Activated CD8-positive, alpha-beta T cell treated with anti-CD3 and anti-CD28 coated beads for 36 hours (primary cell): ENCODE measurements around the gene PLEKHG3. TPM values are rescaled to one million over a fixed set of nuclear protein-coding genes. Genes with fewer than 3 reads are reported as not detected.

ENCODE experiments used
- ATAC-seq: fragments of 200-7000 bp; cut with Tn5 transposase; one replicate; pipeline ENCODE4 v1.10.0; 2021; ENCODE audit warnings: mild to moderate bottlenecking, moderate library complexity
- CTCF ChIA-PET: fragments of 350-600 bp; sonication (Branson Sonifier 250); formaldehyde crosslinking; loops from one replicate; lab custom pipeline; 2021; ENCODE audit warnings: antibody characterized with exemption; lab: Charles Lee
- POLR2A ChIA-PET: fragments of 350-600 bp; sonication (Branson Sonifier 250); formaldehyde crosslinking; loops from one replicate; lab custom pipeline; 2021; ENCODE audit warnings: antibody characterized with exemption; lab: Charles Lee
- DNase-seq: peaks from one replicate; pipeline ENCODE4 v3.0.0-alpha.2; 2020
- H3K27ac Mint-ChIP-seq: one replicate; pipeline ENCODE4 v1.8.0; 2021; ENCODE audit warnings: mild to moderate bottlenecking, mixed read lengths
- H3K27me3 Mint-ChIP-seq: one replicate; pipeline ENCODE4 v1.8.0; 2021; ENCODE audit warnings: mixed read lengths
- H3K36me3 Mint-ChIP-seq: one replicate; pipeline ENCODE4 v1.8.0; 2021; ENCODE audit warnings: low read depth, mixed read lengths
- H3K4me1 Mint-ChIP-seq: one replicate; pipeline ENCODE4 v1.8.0; 2021; ENCODE audit warnings: low read depth, mixed read lengths
- H3K4me3 Mint-ChIP-seq: one replicate; pipeline ENCODE4 v1.8.0; 2021; ENCODE audit warnings: mild to moderate bottlenecking, moderate library complexity, mixed read lengths
- H3K9me3 Mint-ChIP-seq: one replicate; pipeline ENCODE4 v1.8.0; 2021; ENCODE audit warnings: mixed read lengths
- intact Hi-C: fragments of 100-400 bp; cut with micrococcal nuclease; formaldehyde crosslinking; loops from one replicate; pipeline ENCODE4 v1.10.0; 2022
- total RNA-seq, 2 experiments: library from RNA; stranded (reverse); gene quantifications; one replicate each; pipeline ENCODE4 v1.2.3, GENCODE V29; 2021
- TF ChIP-seq, protein P1 (sequence below): fragments of 200-600 bp; IDR thresholded peaks from one replicate; pipeline ENCODE4 v1.8.0; 2022; ENCODE audit warnings: antibody characterized with exemption, mild to moderate bottlenecking

PLEKHG3 gene
- total RNA-seq, 2 experiments from 2014 or later: 2.7 to 2.8 TPM

DNA sequence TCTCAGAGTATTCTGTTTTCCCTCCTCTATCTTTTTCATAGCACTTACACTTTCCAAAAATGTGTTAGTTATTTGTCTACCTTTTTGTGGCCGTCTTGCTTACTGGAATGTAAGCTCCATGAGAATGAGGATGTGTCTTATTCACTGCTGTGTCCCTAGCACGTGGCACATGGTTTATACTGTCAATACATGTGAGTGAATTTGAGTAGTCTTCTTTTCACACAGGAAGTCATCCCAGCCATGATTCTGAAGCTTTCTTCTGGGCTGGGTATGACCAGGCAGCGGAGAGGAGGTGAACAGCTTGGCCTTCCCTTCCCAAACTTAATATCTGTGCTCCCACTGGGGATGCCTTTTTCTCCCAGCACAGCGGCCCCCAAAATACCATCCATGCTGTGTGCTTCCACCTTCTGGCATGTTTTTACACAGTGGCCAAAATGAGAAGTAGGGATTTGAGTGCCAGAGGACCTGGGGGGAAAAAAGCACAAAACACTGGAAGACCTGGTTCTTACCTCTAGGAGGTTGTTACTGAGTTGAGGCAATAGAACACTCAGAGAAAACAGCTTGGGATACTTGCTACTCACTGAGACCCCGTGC, 10.3 kb downstream of the PLEKHG3 start:
- H3K27ac Mint-ChIP-seq: no peak overlapping the region
- DNase-seq: no peak
- peaks cover 8% of the 10 kb centered on the region for H3K27me3 Mint-ChIP-seq
- CTCF ChIA-PET: no interaction called here
- H3K4me3 Mint-ChIP-seq: no peak overlapping the region
- no peaks in the 10 kb centered on the region for H3K36me3 Mint-ChIP-seq
- ATAC-seq: no peak
- TF ChIP-seq, protein P1, sequence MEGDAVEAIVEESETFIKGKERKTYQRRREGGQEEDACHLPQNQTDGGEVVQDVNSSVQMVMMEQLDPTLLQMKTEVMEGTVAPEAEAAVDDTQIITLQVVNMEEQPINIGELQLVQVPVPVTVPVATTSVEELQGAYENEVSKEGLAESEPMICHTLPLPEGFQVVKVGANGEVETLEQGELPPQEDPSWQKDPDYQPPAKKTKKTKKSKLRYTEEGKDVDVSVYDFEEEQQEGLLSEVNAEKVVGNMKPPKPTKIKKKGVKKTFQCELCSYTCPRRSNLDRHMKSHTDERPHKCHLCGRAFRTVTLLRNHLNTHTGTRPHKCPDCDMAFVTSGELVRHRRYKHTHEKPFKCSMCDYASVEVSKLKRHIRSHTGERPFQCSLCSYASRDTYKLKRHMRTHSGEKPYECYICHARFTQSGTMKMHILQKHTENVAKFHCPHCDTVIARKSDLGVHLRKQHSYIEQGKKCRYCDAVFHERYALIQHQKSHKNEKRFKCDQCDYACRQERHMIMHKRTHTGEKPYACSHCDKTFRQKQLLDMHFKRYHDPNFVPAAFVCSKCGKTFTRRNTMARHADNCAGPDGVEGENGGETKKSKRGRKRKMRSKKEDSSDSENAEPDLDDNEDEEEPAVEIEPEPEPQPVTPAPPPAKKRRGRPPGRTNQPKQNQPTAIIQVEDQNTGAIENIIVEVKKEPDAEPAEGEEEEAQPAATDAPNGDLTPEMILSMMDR: no peak
- intact Hi-C loops: no loop called here
- peaks cover 2% of the 10 kb centered on the region for H3K4me1 Mint-ChIP-seq
- peaks cover 17% of the 10 kb centered on the region for H3K9me3 Mint-ChIP-seq
- POLR2A ChIA-PET: no interaction called here

DNA sequence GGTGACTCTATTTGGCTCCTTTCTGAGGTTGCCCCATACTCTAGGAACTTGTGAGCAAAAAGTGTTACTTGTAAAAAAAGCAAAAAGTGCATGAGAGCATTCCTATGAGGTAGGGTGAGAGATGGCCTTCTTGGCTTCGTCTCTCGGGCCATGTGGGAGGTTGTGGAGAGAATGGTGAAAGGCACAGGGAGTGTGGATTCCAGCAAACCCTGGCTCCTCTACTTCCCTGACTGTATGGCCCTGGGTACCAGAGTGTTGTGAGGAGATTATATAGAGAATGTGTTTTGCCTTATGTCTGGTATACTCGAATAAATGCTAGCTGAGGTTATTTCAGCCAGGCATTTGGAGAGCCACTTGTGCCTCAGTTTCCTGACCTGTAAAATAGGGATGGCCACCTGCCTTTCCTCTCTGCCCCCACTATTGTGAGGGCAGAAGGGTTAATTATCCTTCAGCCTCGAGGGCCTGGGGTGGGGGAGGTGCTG, 11.0 kb downstream of the PLEKHG3 start:
- Mint-ChIP-seq H3K27me3 (peaks cover 8% of the 10 kb centered on the region), H3K36me3 (no peaks in the 10 kb centered on the region), H3K27ac (no peak overlapping the region), H3K4me1 (peaks cover 5% of the 10 kb centered on the region), H3K9me3 (peaks cover 17% of the 10 kb centered on the region), H3K4me3 (no peak overlapping the region)
- intact Hi-C loops: no loop called here
- DNase-seq (no peak), ATAC-seq (no peak)
- ChIA-PET CTCF (interaction anchor here (0.9 kb wide), 1 partner anchor 21 kb away, joined by 3 read pairs; no protein-coding TSS in a partner anchor), POLR2A (no interaction called here)
- TF ChIP-seq, protein P1: no peak

GRCh38 chr14:64715628-64716412, 11.6 kb downstream of the PLEKHG3 start:
- Mint-ChIP-seq H3K27ac (no peak overlapping the region), H3K27me3 (peaks cover 8% of the 10 kb centered on the region), H3K9me3 (peaks cover 17% of the 10 kb centered on the region), H3K4me1 (peaks cover 6% of the 10 kb centered on the region), H3K4me3 (no peak overlapping the region), H3K36me3 (no peaks in the 10 kb centered on the region)
- intact Hi-C loops: no loop called here
- POLR2A ChIA-PET: no interaction called here
- TF ChIP-seq, protein P1: no peak
- CTCF ChIA-PET: interaction anchor here (0.9 kb wide), 1 partner anchor 21 kb away, joined by 3 read pairs; no protein-coding TSS in a partner anchor
- no peak for ATAC-seq
- no peak for DNase-seq

- intact Hi-C loops: no loop called here
- POLR2A ChIA-PET: interaction anchor here (1.5 kb wide), 1 partner anchor 8 kb away, joined by 3 read pairs; no protein-coding TSS in a partner anchor
- CTCF ChIA-PET: no interaction called here
- Mint-ChIP-seq H3K27ac (no peak overlapping the region), H3K36me3 (no peaks in the 10 kb centered on the region), H3K27me3 (peaks cover 4% of the 10 kb centered on the region), H3K4me1 (peaks cover 13% of the 10 kb centered on the region), H3K4me3 (no peak overlapping the region), H3K9me3 (peaks cover 13% of the 10 kb centered on the region)
- no peak for ATAC-seq
- no peak for DNase-seq
- TF ChIP-seq, protein P1: no peak
These were observed 13.6 kb downstream of the PLEKHG3 start for GRCh38 chr14:64717870-64718269.

DNA sequence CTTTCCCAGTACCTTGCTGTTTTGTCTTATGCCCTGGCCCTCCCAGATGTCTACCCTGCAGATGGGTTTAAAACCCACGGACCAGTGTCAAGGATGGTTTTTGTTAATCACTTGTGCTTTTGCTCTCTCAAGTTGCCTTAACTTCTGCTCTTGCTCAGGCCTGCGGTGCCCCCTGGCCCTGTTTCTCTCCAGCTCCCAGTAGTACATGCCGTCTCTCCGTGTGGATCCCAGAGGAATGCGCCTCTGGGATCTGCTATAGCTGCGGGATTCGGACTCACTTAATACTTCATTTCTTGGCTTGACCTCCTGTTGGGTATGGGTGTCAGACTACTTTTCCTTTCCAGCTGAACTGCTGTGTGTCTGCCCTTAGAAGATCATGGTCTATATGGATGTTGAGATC, 14.5 kb downstream of the PLEKHG3 start:
- ATAC-seq (no peak), DNase-seq (no peak)
- intact Hi-C loops: no loop called here
- TF ChIP-seq, protein P1: no peak
- Mint-ChIP-seq H3K27me3 (no peaks in the 10 kb centered on the region), H3K4me3 (no peak overlapping the region), H3K27ac (no peak overlapping the region), H3K36me3 (no peaks in the 10 kb centered on the region), H3K4me1 (peaks cover 19% of the 10 kb centered on the region), H3K9me3 (peaks cover 6% of the 10 kb centered on the region)
- ChIA-PET CTCF (no interaction called here), POLR2A (interaction anchor here (1.5 kb wide), 1 partner anchor 9 kb away, joined by 3 read pairs; no protein-coding TSS in a partner anchor)
